DND-41 (cell line): ENCODE measurements around the gene PRR7.
"Not testable (repeated sequence)": the region's sequence is repeated elsewhere in the genome, so short reads cannot be mapped to it uniquely, and the experiment has no call there.

Source experiments
- ATAC-seq: fragments of 200-7000 bp; cut with Tn5 transposase; 3 replicates; pipeline ENCODE4 v1.9.1; 2021; ENCODE audit warnings: low read depth; ENCODE audit not compliant: insufficient read depth
- DNase-seq: peaks from one replicate; pipeline ENCODE4 v3.0.0-alpha.2; 2020
- H2AFZ ChIP-seq: 2 replicates; pipeline ENCODE4 v1.6.0; 2012; ENCODE audit warnings: low read depth, low read length
- H3K27ac ChIP-seq: 2 replicates; pipeline ENCODE4 v1.5.1; 2012; ENCODE audit warnings: low read length, inconsistent platforms
- H3K27me3 ChIP-seq: fragments of 200-600 bp; sonication (generic); 2 replicates; pipeline ENCODE4 v1.6.0; 2012; ENCODE audit warnings: low read length, mild to moderate bottlenecking, inconsistent platforms; ENCODE audit not compliant: insufficient read depth, poor library complexity
- H3K36me3 ChIP-seq: 2 replicates; pipeline ENCODE4 v1.5.1; 2012; ENCODE audit warnings: low read length, inconsistent platforms; ENCODE audit not compliant: insufficient read depth
- H3K4me1 ChIP-seq: 2 replicates; pipeline ENCODE4 v1.5.1; 2012; ENCODE audit warnings: mild to moderate bottlenecking, low read length; ENCODE audit not compliant: insufficient read depth
- H3K4me2 ChIP-seq: 2 replicates; pipeline ENCODE4 v1.6.0; 2012; ENCODE audit warnings: mild to moderate bottlenecking, moderate library complexity, low read length, inconsistent platforms; ENCODE audit not compliant: insufficient read depth
- H3K4me3 ChIP-seq, 2 experiments: fragments of 200-600 bp in 1 of 2; shearing (Covaris generic) in 1 of 2; 2 replicates each; pipeline ENCODE4 v1.5.1; 2012 to 2016; ENCODE audit warnings: inconsistent platforms in 2 of 2, low read length in 2 of 2, mild to moderate bottlenecking in 2 of 2, low read depth in 1 of 2, moderate library complexity in 1 of 2
- H3K79me2 ChIP-seq: 2 replicates; pipeline ENCODE4 v1.6.0; 2012; ENCODE audit warnings: low read length, inconsistent platforms; ENCODE audit not compliant: insufficient read depth
- H3K9ac ChIP-seq: 2 replicates; pipeline ENCODE4 v1.6.0; 2012; ENCODE audit warnings: low read depth, mild to moderate bottlenecking, inconsistent platforms, low read length, moderate library complexity
- H3K9me3 ChIP-seq: 2 replicates; pipeline ENCODE4 v1.5.1; 2012; ENCODE audit warnings: low read length, moderate library complexity, mild to moderate bottlenecking, inconsistent platforms; ENCODE audit not compliant: insufficient read depth, severe bottlenecking
- H4K20me1 ChIP-seq: 2 replicates; pipeline ENCODE4 v1.6.0; 2012; ENCODE audit warnings: low read length; ENCODE audit not compliant: insufficient read depth
- CTCF ChIP-seq: IDR thresholded peaks from 2 replicates; pipeline ENCODE4 v1.5.1; 2012; ENCODE audit warnings: borderline replicate concordance, low read length, moderate library complexity, mild to moderate bottlenecking; ENCODE audit not compliant: poor library complexity, severe bottlenecking; ENCODE audit errors: extremely low read depth
- EZH2 ChIP-seq: IDR thresholded peaks from 3 replicates; pipeline ENCODE4 v1.6.1; 2012; ENCODE audit warnings: borderline replicate concordance, low read depth, mild to moderate bottlenecking, moderate library complexity, low read length, inconsistent platforms; ENCODE audit not compliant: severe bottlenecking

The PRR7 gene

GRCh38 chr5:177484902-177485549, 38.4 kb downstream of the PRR7 start:
- Histone ChIP-seq H2AFZ (no peak overlapping the region), H3K4me2 (no peak overlapping the region), H3K27ac (no peak overlapping the region), H3K9me3 (no peaks in the 10 kb centered on the region), H4K20me1 (peaks cover 3% of the 10 kb centered on the region; the same call in 1 of the 2 replicates), H3K27me3 (no peaks in the 10 kb centered on the region), H3K4me1 (no peaks in the 10 kb centered on the region), H3K9ac (no peak overlapping the region), H3K79me2 (no peaks in the 10 kb centered on the region), H3K36me3 (no peaks in the 10 kb centered on the region), H3K4me3 (no peak overlapping the region)
- no peak for DNase-seq
- no peak for TF ChIP-seq EZH2
- TF ChIP-seq CTCF = no peak
- no peak for ATAC-seq

DNA sequence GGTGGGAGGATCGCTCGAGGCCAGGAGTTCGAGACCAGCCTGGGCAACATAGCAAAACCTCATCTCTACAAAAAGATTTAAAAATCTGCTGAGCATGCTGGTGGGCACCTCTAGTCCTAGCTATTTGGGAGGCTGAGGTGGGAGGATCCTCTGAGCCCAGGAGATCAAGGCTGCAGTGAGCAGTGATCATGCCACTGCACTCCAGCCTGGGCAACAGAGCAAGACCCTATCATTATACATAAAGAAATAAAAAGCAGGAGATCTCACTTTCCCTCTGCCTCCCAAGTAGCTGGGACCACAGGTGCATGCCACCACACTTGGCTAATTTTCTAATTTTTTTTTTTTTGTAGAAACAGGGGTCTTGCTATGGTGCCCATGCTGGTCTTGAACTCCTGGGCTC, 39.1 kb downstream of the PRR7 start:
- not testable (repeated sequence) for H3K4me2 ChIP-seq, H3K36me3 ChIP-seq, H4K20me1 ChIP-seq, H3K4me1 ChIP-seq, H3K4me3 ChIP-seq, H3K9ac ChIP-seq, H3K9me3 ChIP-seq, H3K79me2 ChIP-seq, H2AFZ ChIP-seq, ATAC-seq, H3K27ac ChIP-seq, DNase-seq, H3K27me3 ChIP-seq

- Histone ChIP-seq H3K9ac (no peak overlapping the region), H3K36me3 (no peaks in the 10 kb centered on the region)
- no peak for TF ChIP-seq CTCF
- no peak for TF ChIP-seq EZH2
These were observed 39.6 kb downstream of the PRR7 start for GRCh38 chr5:177486256-177486655.

DNA sequence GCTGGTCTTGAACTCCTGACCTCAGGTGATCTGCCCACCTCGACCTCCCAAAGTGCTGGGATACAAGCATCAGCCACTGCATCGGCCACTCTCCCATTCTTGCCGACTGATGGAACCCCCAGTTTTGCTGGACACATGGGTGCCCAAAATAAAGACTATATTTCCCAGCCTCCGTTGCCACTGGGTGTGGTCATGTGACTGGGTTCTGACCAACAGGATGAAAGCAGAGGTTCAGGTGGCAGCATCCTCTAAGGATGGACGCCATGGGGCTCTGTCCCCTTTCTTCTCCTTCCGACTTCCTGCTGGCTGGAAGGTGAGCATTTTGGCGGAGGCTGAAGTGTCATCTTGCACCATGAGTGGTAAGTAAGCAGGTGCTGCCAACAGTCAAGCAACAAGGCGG, 40.5 kb downstream of the PRR7 start:
- no peak overlapping the region for H3K9ac ChIP-seq
- no peak overlapping the region for H3K4me3 ChIP-seq
- DNase-seq (no peak), ATAC-seq (no peak)
- no peak overlapping the region for H3K27ac ChIP-seq
- H4K20me1 ChIP-seq = peaks cover 3% of the 10 kb centered on the region; the same call in 1 of the 2 replicates
- H3K27me3 ChIP-seq = no peaks in the 10 kb centered on the region
- no peak overlapping the region for H2AFZ ChIP-seq
- H3K79me2 ChIP-seq = no peaks in the 10 kb centered on the region
- no peak overlapping the region for H3K4me2 ChIP-seq
- no peaks in the 10 kb centered on the region for H3K4me1 ChIP-seq
- no peaks in the 10 kb centered on the region for H3K9me3 ChIP-seq
- no peaks in the 10 kb centered on the region for H3K36me3 ChIP-seq
- TF ChIP-seq EZH2 = no peak
- TF ChIP-seq CTCF = no peak

More at GRCh38 chr5:177486256-177486655, 39.6 kb downstream of the PRR7 start:
- no peaks in the 10 kb centered on the region for H3K79me2 ChIP-seq
- no peak overlapping the region for H2AFZ ChIP-seq
- no peak overlapping the region for H3K4me2 ChIP-seq
- no peak for ATAC-seq
- DNase-seq = no peak
- no peak overlapping the region for H3K4me3 ChIP-seq
- H4K20me1 ChIP-seq = peaks cover 3% of the 10 kb centered on the region; the same call in 1 of the 2 replicates
- H3K27ac ChIP-seq = no peak overlapping the region
- no peaks in the 10 kb centered on the region for H3K9me3 ChIP-seq
- no peaks in the 10 kb centered on the region for H3K4me1 ChIP-seq
- H3K27me3 ChIP-seq = no peaks in the 10 kb centered on the region
